Activated CD4-positive, alpha-beta T cell treated with anti-CD3 and anti-CD28 coated beads, Interleukin-2, amount 50 U/mL, for 4 hours (primary cell): ENCODE results near the gene CD209.

Source experiments
- DNase-seq, 2 experiments: peaks; one replicate each; pipeline ENCODE4 v3.0.0-alpha.2; 2020

The CD209 gene

GRCh38 chr19:7736148-7736547 lies 11.2 kb downstream of the CD209 start:
- DNase-seq: no peak

- DNase-seq: no peak
These were observed 12.8 kb downstream of the CD209 start for GRCh38 chr19:7734220-7735203.

DNA sequence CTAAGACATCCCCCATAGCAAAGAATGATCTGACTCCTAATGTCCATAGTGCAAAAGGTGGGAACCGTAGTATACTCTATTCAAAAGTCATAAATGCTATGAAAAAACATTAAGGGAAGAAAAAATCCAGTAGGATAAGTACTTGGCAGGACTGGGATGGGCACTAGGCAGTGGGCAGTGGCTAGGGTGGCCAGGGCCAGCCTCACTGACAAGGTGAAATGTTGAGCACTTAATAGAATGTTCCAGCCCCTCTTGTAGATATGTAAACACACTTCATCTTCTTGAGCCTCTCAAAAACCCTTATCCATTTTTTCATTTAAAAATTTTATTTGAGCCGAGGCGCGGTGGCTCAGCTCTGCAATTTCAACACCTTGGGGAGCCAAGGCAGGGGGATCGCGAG lies 14.0 kb downstream of the CD209 start:
- DNase-seq: no peak

DNA sequence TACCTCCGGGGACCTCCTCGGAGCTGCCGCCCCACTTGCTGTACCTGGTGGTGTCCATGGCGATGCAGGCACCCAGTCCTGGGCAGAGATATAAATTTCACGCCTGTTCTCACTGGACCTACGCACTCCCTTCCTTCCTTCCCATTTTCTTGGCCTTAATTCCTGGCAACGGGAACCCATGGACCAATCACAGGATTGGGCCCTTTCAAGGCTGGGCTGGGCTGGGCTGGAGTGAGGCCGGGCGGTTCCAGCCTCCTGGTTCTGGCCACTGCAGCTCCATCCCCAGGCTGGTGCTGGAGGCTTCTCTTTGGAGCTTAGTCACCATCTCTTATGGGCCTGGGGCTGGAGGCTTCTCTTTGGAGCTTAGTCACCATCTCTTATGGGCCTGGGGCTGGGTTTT lies 15.3 kb downstream of the CD209 start, which contains the start of gene CLEC4G:
Gene CLEC4G, minus strand, starts transcription at position 66 of the 400 bp plus-strand sequence. Its CDS starts 8 bp downstream, at position 58.
- no peak for DNase-seq

- no peak for DNase-seq
These were observed 15.7 kb downstream of the CD209 start for GRCh38 chr19:7731615-7732014.

GRCh38 chr19:7731218-7731595 lies 16.1 kb downstream of the CD209 start:
- no peak for DNase-seq

- DNase-seq: no peak
These were observed 16.8 kb downstream of the CD209 start for GRCh38 chr19:7730286-7731217.

DNA sequence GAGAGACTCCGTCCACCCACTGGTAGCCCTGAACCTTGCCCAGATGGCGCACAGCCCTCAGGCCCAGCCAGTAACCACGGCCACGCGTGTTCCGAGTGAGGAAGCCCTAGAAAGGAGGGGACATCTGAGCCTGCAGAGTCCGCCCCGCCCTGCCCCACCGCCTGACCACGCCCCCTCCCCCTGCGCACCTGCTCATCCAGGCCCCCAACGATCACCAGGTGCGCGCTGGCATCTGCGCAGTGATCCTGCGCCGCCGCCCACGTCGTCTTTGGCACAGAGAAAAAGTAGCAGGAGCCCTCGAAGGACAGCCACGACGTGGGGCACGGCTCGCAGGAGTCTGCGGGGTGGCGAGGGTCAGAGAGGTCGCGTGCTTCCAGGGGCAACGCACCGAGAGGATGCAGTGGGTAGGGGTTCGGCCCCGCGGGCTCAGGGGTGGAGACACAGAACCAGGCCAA lies 17.5 kb downstream of the CD209 start:
- no peak for DNase-seq

- no peak for DNase-seq
These were observed 18.1 kb downstream of the CD209 start for GRCh38 chr19:7729211-7729610.

- no peak for DNase-seq
These were observed 21.5 kb downstream of the CD209 start for GRCh38 chr19:7725791-7726190.

DNA sequence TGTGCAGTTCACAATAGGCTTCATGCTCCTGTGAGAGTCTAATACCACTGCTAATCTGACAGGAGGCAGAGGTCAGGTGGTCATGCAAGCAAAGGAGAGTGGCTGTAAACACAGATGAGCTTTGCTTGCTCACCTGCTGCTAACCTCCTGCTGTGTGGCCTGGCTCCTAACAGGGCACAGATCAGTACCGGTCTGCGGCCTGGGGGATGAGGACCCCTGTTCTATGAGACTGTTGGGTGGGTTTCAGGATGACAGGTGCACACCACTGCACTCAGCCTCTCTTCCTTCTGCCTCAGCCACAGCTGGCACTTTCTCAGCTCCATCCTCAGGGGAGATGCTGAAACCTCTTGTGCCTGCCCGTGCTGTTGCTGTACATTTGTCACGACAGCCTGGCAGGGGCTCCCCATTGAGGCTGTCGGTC lies 25.1 kb downstream of the CD209 start:
- no peak for DNase-seq

GRCh38 chr19:7720351-7720750 lies 27.0 kb downstream of the CD209 start:
- no peak for DNase-seq

GRCh38 chr19:7718668-7719067 lies 28.7 kb downstream of the CD209 start:
- DNase-seq: no peak

GRCh38 chr19:7716762-7717161 lies 30.6 kb downstream of the CD209 start:
- DNase-seq: no peak

DNA sequence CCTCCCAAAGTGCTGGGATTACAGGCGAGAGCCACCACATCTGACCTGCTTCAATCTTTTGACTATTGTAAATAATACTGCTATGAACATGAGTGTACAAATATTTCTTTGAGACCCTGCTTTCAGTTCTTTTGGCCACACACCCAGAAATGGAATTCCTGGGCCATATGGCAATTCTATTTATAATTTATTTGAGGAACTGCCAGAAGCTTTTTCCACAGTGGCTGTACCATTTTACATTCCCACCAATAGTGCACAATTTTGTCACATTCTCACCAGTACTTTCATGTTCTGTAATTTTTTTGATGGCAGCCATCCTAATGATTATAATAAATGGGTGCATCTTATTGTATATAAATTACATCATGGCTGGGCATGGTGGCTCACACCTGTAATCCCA lies 31.7 kb downstream of the CD209 start:
- no peak for DNase-seq

- DNase-seq: no peak
These were observed 36.7 kb downstream of the CD209 start for GRCh38 chr19:7710616-7711015.

DNA sequence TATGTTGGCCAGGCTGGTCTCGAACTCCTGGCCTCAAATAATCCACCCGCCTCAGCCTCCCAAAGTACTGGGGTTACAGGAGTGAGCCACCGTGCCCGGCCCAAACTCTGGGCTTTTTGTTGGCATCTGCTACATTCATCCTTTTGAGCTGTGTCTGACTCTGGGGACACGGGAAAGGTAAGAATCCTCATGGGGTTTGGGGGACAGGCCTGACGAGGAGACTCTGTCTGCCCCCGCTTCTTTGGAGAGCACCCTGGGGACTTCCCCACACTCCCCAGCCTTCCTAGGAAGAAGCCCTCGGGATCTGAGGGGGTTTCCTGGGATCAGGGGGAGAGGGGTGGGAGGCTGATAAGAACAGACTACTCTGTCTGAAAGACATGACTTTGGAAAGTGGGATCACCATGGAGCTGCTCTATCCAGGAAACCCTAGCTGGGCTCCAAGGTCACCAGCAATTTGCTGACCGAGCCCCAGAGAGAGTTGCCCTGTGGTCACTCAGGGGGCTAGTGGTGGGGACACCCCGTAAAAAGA lies 37.3 kb downstream of the CD209 start:
- no peak for DNase-seq

- DNase-seq: no peak
These were observed 40.3 kb downstream of the CD209 start for GRCh38 chr19:7706955-7707456.

GRCh38 chr19:7706188-7706954 lies 41.0 kb downstream of the CD209 start:
- no peak for DNase-seq

GRCh38 chr19:7705387-7706187 lies 41.7 kb downstream of the CD209 start:
- peak; percentile 68 to 71 for DNase-seq
